ENCODE measurements around the gene MAP2K7.
"Not testable (repeated sequence)": the region's sequence is repeated elsewhere in the genome, so short reads cannot be mapped to it uniquely, and the experiment has no call there.

MAP2K7 gene

GRCh38 chr19:7908742-7909461 lies 5.2 kb downstream of the MAP2K7 start:
- DNase-seq (ENCODE audit: low read depth): no peak

- no peak for DNase-seq (ENCODE audit: low read depth)
Measured at GRCh38 chr19:7909471-7910067, 5.9 kb downstream of the MAP2K7 start.

- DNase-seq (ENCODE audit: low read depth): no peak
Measured at GRCh38 chr19:7910321-7911161, 6.9 kb downstream of the MAP2K7 start.

GRCh38 chr19:7911508-7912143 lies 7.9 kb downstream of the MAP2K7 start:
- no peak for DNase-seq (ENCODE audit: low read depth)

GRCh38 chr19:7912144-7912696 lies 8.5 kb downstream of the MAP2K7 start:
- DNase-seq (ENCODE audit: low read depth): no peak

GRCh38 chr19:7912697-7913564 lies 9.3 kb downstream of the MAP2K7 start:
- no peak for DNase-seq (ENCODE audit: low read depth)

GRCh38 chr19:7913652-7914051 lies 10.0 kb downstream of the MAP2K7 start:
- DNase-seq (ENCODE audit: low read depth): no peak

GRCh38 chr19:7914099-7914498 lies 10.4 kb downstream of the MAP2K7 start:
- no peak for DNase-seq (ENCODE audit: low read depth)

- no peak for DNase-seq (ENCODE audit: low read depth)
Measured at GRCh38 chr19:7914598-7915045, 10.9 kb downstream of the MAP2K7 start, which contains the start of gene TGFBR3L. Gene TGFBR3L, plus strand, starts transcription at chr19:7914830.

GRCh38 chr19:7915250-7916102 lies 11.8 kb downstream of the MAP2K7 start:
- no peak for DNase-seq (ENCODE audit: low read depth)

GRCh38 chr19:7916103-7916954 lies 12.7 kb downstream of the MAP2K7 start:
- no peak for DNase-seq (ENCODE audit: low read depth)

- no peak for DNase-seq (ENCODE audit: low read depth)
Measured at GRCh38 chr19:7916955-7917266, 13.2 kb downstream of the MAP2K7 start.

GRCh38 chr19:7917267-7918061 lies 13.8 kb downstream of the MAP2K7 start:
- DNase-seq (ENCODE audit: low read depth): peak; percentile 35

- DNase-seq (ENCODE audit: low read depth): not testable (repeated sequence)
Measured at GRCh38 chr19:7918062-7918614, 14.5 kb downstream of the MAP2K7 start.

- no peak for DNase-seq (ENCODE audit: low read depth)
Measured at GRCh38 chr19:7918615-7919421, 15.1 kb downstream of the MAP2K7 start.

GRCh38 chr19:7919610-7920518 lies 16.2 kb downstream of the MAP2K7 start, which contains the start of gene SNAPC2:
Gene SNAPC2, plus strand, starts transcription at chr19:7920338. Its CDS starts 29 bp downstream, at chr19:7920367.
- peak; percentile 91 for DNase-seq (ENCODE audit: low read depth)
